Neural cell (in vitro differentiated cells): ENCODE data around the gene ERLIN1.

Source experiments
- RAD21 ChIP-seq: fragments of 450-650 bp; conservative IDR thresholded peaks from 2 replicates; pipeline ENCODE4 v1.6.1; 2014; ENCODE audit warnings: antibody characterized with exemption, mild to moderate bottlenecking, moderate library complexity
- REST ChIP-seq: IDR thresholded peaks from 2 replicates; pipeline ENCODE4 v1.6.1; 2012; ENCODE audit warnings: borderline replicate concordance
- TAF1 ChIP-seq: IDR thresholded peaks from 2 replicates; pipeline ENCODE4 v1.6.1; 2012; ENCODE audit warnings: low read depth
- TF ChIP-seq, protein P1 (sequence below): fragments of 450-650 bp; IDR thresholded peaks from 2 replicates; pipeline ENCODE4 v1.5.1; 2014; ENCODE audit warnings: antibody characterized with exemption, mild to moderate bottlenecking, moderate library complexity; ENCODE audit not compliant: poor library complexity, severe bottlenecking

DNA sequence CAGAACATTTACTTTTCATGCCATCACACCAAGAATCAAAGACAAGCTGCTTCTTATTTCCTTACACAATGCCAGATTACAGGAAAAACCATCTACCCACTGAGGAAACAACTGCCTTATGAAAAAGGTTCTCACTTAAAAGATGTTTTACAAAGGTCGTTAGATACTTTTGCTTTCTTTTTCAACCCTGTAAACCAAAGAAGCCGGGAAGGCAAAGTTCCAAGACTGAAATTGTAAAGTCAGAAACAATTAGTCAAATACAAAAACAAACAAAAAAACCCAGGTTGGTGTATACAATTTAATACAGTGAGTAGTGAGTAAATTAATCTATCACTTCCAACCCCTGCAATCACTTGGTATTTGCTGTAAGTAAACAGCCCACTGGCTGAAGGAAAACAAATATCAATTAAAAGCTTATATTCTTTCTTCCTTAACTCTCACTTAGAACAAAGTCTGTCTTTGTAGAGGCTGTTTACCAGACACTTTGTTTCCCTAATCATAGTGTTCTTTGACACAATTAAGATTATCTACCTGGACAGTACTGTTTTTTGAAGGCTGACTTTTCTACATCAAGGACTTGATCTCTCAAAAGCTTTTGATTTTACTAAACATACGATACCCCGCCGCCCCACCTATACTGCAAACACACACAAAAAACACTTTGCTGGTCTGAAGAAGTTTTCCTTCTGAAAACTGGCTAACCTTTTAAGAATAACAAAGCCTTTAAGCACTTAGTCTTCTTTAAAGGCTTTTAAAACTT lies 18.1 kb downstream of the ERLIN1 start:
- TF ChIP-seq, protein P1, sequence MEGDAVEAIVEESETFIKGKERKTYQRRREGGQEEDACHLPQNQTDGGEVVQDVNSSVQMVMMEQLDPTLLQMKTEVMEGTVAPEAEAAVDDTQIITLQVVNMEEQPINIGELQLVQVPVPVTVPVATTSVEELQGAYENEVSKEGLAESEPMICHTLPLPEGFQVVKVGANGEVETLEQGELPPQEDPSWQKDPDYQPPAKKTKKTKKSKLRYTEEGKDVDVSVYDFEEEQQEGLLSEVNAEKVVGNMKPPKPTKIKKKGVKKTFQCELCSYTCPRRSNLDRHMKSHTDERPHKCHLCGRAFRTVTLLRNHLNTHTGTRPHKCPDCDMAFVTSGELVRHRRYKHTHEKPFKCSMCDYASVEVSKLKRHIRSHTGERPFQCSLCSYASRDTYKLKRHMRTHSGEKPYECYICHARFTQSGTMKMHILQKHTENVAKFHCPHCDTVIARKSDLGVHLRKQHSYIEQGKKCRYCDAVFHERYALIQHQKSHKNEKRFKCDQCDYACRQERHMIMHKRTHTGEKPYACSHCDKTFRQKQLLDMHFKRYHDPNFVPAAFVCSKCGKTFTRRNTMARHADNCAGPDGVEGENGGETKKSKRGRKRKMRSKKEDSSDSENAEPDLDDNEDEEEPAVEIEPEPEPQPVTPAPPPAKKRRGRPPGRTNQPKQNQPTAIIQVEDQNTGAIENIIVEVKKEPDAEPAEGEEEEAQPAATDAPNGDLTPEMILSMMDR, result no peak
- no peak for TF ChIP-seq TAF1
- no peak for TF ChIP-seq RAD21
- no peak for TF ChIP-seq REST
